Measurements from ENCODE around the gene P2RX2. TPM values are rescaled to one million over a fixed set of nuclear protein-coding genes. Genes with fewer than 3 reads are reported as not detected.

Gene P2RX2
- total RNA-seq, 1 donor from 2014 or later, result not detected

DNA sequence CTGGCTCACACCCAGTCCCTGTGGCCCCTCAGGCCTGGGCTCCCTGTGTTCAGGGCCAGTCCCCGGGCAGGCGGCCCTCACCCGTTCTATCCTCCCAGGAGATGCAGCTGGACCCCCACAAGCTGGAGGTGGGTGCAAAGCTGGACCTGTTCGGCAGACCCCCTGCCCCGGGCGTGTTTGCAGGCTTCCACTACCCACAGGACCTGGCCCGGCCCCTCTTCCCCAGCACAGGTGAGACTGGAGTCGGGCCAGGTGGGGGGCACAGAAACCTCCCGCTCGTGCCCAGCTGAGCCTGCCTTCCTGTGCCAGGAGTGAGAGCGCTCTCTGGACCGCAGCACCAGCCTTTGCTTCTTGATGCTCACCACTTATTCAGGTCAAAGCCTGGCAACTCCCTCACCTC is 41.9 kb upstream of the P2RX2 start:
- TF ChIP-seq POLR2AphosphoS5 (IDR thresholded peaks at IDR 0.05; ENCODE audit: insufficient read depth in 1 of 2, low read depth in 1 of 2) (no peak), POLR2A (IDR thresholded peaks at IDR 0.05) (no peak)
- TF ChIP-seq, protein P1, sequence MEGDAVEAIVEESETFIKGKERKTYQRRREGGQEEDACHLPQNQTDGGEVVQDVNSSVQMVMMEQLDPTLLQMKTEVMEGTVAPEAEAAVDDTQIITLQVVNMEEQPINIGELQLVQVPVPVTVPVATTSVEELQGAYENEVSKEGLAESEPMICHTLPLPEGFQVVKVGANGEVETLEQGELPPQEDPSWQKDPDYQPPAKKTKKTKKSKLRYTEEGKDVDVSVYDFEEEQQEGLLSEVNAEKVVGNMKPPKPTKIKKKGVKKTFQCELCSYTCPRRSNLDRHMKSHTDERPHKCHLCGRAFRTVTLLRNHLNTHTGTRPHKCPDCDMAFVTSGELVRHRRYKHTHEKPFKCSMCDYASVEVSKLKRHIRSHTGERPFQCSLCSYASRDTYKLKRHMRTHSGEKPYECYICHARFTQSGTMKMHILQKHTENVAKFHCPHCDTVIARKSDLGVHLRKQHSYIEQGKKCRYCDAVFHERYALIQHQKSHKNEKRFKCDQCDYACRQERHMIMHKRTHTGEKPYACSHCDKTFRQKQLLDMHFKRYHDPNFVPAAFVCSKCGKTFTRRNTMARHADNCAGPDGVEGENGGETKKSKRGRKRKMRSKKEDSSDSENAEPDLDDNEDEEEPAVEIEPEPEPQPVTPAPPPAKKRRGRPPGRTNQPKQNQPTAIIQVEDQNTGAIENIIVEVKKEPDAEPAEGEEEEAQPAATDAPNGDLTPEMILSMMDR (IDR thresholded peaks at IDR 0.05), result no peak
- Histone ChIP-seq H3K27ac (no peak overlapping the region), H3K4me1 (no peaks in the 10 kb centered on the region), H3K36me3 (peaks cover 0 to 14% of the 10 kb centered on the region in 2 donors), H3K4me3 (no peak overlapping the region), H3K27me3 (no peaks in the 10 kb centered on the region), H3K9me3 (no peaks in the 10 kb centered on the region)
- DNase-seq (ENCODE audit: extremely low spot score in 2 of 2), result no peak
- intact Hi-C loops (cut with DNase I), result no loop called here

DNA sequence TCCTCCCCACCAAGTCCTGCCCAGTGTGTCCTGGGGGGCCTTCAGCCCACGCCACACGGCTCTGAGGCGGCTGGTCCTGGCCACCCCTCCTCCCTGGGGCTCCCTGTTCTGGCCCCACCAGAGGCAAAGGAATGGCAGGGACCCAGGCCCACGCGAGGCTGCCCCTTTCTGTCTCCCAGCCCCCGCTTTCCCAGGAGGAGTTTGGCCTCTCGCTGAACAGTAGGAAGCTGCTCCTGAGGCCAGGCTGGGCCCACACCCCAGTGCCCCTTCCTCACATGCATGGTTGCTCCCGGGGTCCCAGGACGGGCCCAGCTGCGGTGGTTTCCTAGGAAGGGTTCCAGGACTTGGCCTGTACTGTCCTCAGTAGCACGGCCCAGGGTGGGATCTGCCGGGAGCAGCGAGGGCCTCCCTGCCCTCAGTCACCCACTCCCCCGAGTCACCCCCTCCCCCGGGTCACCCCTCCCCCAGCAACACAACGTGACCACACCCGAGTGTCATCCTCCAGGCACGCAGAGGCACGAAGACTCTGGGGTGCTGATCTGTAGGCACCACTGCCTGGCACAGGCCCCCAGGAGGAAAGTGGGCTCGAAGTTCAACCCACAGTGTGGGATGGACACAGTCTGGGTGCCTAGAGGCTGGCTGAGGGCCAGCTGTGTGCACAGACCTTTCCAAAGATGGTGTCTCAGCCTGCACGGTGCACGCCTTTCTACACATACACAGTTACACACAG is 41.2 kb upstream of the P2RX2 start:
- TF ChIP-seq POLR2AphosphoS5 (IDR thresholded peaks at IDR 0.05; ENCODE audit: insufficient read depth in 1 of 2, low read depth in 1 of 2) (no peak), POLR2A (IDR thresholded peaks at IDR 0.05) (no peak)
- TF ChIP-seq, protein P1 (IDR thresholded peaks at IDR 0.05), result no peak
- intact Hi-C loops (cut with DNase I), result no loop called here
- H3K4me3 ChIP-seq, result no peak overlapping the region
- no peak for DNase-seq (ENCODE audit: extremely low spot score in 2 of 2)
- H3K36me3 ChIP-seq, result peaks cover 0 to 14% of the 10 kb centered on the region in 2 donors
- H3K9me3 ChIP-seq, result no peaks in the 10 kb centered on the region
- H3K27ac ChIP-seq, result no peak overlapping the region
- no peaks in the 10 kb centered on the region for H3K27me3 ChIP-seq
- H3K4me1 ChIP-seq, result no peaks in the 10 kb centered on the region

DNA sequence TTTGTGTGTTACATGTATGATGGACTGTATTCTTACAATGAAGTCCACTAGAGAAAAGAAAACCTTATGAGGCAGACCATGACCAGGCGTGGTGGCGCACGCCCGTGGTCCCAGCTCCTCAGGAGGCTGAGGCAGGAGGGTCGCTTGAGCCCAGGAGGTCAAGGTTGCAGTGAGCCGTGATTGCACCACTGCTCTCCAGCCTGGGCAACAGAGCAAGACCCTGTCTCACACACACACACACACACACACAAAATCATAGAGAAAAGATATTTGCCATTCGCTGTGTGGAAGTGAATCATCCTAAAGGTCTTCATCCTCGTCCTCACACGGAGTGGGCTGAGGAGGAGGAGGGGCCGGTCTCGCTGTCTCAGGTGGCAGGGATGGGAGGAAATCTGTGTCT is 40.5 kb upstream of the P2RX2 start:
- Histone ChIP-seq H3K9me3 (no peaks in the 10 kb centered on the region), H3K36me3 (peaks cover 0 to 14% of the 10 kb centered on the region in 2 donors), H3K27ac (no peak overlapping the region), H3K4me3 (no peak overlapping the region), H3K4me1 (no peaks in the 10 kb centered on the region), H3K27me3 (no peaks in the 10 kb centered on the region)
- no peak for TF ChIP-seq POLR2A (IDR thresholded peaks at IDR 0.05)
- no peak for TF ChIP-seq POLR2AphosphoS5 (IDR thresholded peaks at IDR 0.05; ENCODE audit: insufficient read depth in 1 of 2, low read depth in 1 of 2)
- TF ChIP-seq, protein P1 (IDR thresholded peaks at IDR 0.05), result no peak
- intact Hi-C loops (cut with DNase I), result no loop called here
- DNase-seq (ENCODE audit: extremely low spot score in 2 of 2), result no peak

DNA sequence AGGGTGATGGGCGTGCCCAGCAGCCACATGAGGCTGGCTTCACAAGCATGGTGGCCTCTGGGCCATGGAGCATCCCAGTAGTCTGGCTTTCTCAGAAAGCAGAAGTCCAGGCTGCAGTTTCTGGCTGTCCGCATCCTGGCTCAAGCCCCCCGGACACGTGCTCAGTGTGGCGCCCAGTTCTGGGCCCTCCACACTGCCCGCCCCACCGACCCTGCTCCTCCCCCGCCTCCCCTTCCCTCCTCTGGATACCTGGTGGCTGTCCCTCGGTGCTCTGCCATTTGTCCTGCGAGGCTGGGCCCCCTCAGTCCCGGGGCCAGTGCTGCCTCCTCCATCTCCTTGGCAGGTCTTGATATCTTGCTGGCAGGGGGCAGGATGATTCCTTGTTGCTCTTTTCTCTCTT is 39.8 kb upstream of the P2RX2 start:
- no peaks in the 10 kb centered on the region for H3K9me3 ChIP-seq
- intact Hi-C loops (cut with DNase I), result no loop called here
- H3K4me3 ChIP-seq, result no peak overlapping the region
- no peak overlapping the region for H3K27ac ChIP-seq
- H3K4me1 ChIP-seq, result no peaks in the 10 kb centered on the region
- H3K27me3 ChIP-seq, result no peaks in the 10 kb centered on the region
- no peak for TF ChIP-seq POLR2AphosphoS5 (IDR thresholded peaks at IDR 0.05; ENCODE audit: insufficient read depth in 1 of 2, low read depth in 1 of 2)
- TF ChIP-seq, protein P1 (IDR thresholded peaks at IDR 0.05), result no peak
- no peak for TF ChIP-seq POLR2A (IDR thresholded peaks at IDR 0.05)
- H3K36me3 ChIP-seq, result peaks cover 0 to 14% of the 10 kb centered on the region in 2 donors
- no peak for DNase-seq (ENCODE audit: extremely low spot score in 2 of 2)

DNA sequence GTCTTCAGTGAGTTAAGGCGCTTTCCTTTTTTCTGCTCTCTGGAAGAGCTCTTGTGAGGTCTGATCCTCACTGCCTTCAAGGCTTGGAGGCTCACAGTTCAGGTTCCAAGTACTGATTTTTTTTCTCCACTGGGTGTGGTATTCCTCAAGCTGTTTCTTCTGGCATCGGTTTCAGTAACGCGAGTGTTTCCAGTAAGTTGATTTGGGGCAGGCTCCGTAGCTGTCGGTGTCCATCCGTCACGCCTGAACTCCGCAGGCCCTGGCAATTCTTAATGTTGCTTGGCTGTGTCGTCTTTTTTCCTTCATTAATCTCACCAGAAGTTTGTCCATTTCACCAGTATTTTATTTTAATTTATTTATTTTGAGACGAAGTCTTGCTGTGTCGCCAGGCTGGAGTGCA is 38.8 kb upstream of the P2RX2 start:
- no peaks in the 10 kb centered on the region for H3K27me3 ChIP-seq
- H3K4me1 ChIP-seq, result no peaks in the 10 kb centered on the region
- H3K36me3 ChIP-seq, result peaks cover 0 to 15% of the 10 kb centered on the region in 2 donors
- H3K27ac ChIP-seq, result no peak overlapping the region
- no peak for DNase-seq (ENCODE audit: extremely low spot score in 2 of 2)
- TF ChIP-seq, protein P1 (IDR thresholded peaks at IDR 0.05), result no peak
- no peak for TF ChIP-seq POLR2A (IDR thresholded peaks at IDR 0.05)
- no peak for TF ChIP-seq POLR2AphosphoS5 (IDR thresholded peaks at IDR 0.05; ENCODE audit: insufficient read depth in 1 of 2, low read depth in 1 of 2)
- intact Hi-C loops (cut with DNase I), result no loop called here
- H3K9me3 ChIP-seq, result no peaks in the 10 kb centered on the region
- no peak overlapping the region for H3K4me3 ChIP-seq
